Fibroblast of pulmonary artery (primary cell): ENCODE measurements around the gene IQCM.

ENCODE experiments used
- DNase-seq: peaks from one replicate; pipeline ENCODE4 v3.0.0-alpha.2; 2010; ENCODE audit warnings: low read depth
- H3K4me3 ChIP-seq: replicated peaks from 2 replicates; pipeline ENCODE4 v1.5.1; 2011; ENCODE audit warnings: low read depth, mild to moderate bottlenecking, control low read depth, low read length, moderate library complexity
- TF ChIP-seq, protein P1 (sequence below): IDR thresholded peaks from 2 replicates; pipeline ENCODE4 v1.5.1; 2011; ENCODE audit warnings: mild to moderate bottlenecking, control low read depth, low read length, inconsistent platforms; ENCODE audit errors: missing control alignments

Gene IQCM

GRCh38 chr4:149328161-149328560, 487.5 kb downstream of the IQCM start:
- no peak for DNase-seq
- TF ChIP-seq, protein P1, sequence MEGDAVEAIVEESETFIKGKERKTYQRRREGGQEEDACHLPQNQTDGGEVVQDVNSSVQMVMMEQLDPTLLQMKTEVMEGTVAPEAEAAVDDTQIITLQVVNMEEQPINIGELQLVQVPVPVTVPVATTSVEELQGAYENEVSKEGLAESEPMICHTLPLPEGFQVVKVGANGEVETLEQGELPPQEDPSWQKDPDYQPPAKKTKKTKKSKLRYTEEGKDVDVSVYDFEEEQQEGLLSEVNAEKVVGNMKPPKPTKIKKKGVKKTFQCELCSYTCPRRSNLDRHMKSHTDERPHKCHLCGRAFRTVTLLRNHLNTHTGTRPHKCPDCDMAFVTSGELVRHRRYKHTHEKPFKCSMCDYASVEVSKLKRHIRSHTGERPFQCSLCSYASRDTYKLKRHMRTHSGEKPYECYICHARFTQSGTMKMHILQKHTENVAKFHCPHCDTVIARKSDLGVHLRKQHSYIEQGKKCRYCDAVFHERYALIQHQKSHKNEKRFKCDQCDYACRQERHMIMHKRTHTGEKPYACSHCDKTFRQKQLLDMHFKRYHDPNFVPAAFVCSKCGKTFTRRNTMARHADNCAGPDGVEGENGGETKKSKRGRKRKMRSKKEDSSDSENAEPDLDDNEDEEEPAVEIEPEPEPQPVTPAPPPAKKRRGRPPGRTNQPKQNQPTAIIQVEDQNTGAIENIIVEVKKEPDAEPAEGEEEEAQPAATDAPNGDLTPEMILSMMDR = no peak
- no peak overlapping the region for H3K4me3 ChIP-seq

DNA sequence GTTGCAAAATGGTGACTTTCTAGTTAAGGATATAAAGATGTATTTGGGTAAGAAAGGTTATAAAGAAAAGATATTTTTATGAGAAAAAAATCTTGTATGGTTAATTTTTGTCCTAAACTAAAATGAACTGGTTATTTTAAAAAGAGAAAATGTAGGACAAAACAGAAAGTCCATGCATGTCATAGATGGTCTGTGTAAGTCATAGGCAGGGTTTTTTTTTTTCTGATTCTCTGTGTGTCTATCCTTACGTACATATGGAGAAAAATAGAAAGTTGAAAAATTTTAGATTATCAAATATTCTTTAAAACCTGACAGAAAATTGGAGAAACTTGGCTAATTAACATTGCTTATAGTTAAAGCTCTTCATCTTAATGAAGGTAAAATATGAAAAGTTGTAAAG, 493.4 kb downstream of the IQCM start:
- no peak overlapping the region for H3K4me3 ChIP-seq
- TF ChIP-seq, protein P1 = no peak
- DNase-seq = no peak

GRCh38 chr4:149321438-149321837, 494.2 kb downstream of the IQCM start:
- TF ChIP-seq, protein P1 = no peak
- no peak for DNase-seq

GRCh38 chr4:149311076-149311475, 504.6 kb downstream of the IQCM start:
- H3K4me3 ChIP-seq = no peak overlapping the region
- no peak for DNase-seq
- TF ChIP-seq, protein P1 = no peak

More at GRCh38 chr4:149321438-149321837, 494.2 kb downstream of the IQCM start:
- H3K4me3 ChIP-seq = no peak overlapping the region

GRCh38 chr4:149306537-149306936, 509.1 kb downstream of the IQCM start:
- TF ChIP-seq, protein P1 = no peak

More at GRCh38 chr4:149306537-149306936, 509.1 kb downstream of the IQCM start:
- H3K4me3 ChIP-seq = no peak overlapping the region
- no peak for DNase-seq
